Measurements from ENCODE around the gene A2M.
"Not testable (repeated sequence)": the region's sequence is repeated elsewhere in the genome, so short reads cannot be mapped to it uniquely, and the experiment has no call there.

A2M gene

DNA sequence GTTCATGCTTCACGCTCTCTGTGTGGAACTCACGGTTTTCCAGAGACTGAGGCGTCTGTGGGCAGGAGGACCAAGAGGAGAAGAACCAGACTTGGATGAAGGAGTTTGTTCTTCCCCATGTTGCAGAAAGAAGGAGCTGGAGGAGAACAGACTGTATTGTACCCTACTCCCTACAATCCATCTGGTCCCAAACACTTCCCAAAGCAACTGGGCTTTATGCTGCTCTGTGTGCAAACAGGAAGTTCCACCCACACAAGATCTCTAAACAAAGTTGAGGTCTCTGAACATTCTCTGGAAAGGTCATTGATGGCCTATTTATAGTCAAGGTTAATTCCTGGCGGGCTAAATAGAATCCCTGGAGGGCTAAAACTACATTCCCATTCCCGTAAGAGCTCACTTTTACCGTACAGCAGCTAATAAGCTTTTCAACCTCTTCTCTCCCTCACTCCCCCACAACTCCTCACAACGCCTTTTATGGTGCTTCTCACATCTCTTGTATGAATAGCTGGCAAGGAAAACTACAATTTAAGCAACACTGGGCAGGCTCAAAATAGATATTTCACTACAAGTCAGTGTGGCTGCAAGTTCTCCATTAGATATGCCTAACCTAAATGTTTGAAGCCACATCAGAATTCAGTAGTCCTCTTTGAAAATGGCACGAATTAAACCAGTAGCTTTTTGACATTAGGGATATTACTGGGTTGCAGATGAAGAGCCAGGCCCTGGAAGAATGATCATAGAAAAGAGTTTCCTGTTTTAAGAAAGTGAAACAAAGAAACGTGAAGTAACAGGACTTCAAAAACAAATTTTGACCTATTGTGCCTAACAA is at the start of gene A2M:
Gene A2M (minus strand): TSS at position 189 of the 829 bp plus-strand sequence. CDS start 70 bp downstream, at position 119.
- DNase-seq (ENCODE audit: low spot score) (no peak), FAIRE-seq (no peak)

GRCh38 chr12:9163392-9163791 is 47.7 kb upstream of the A2M start:
- no peak for DNase-seq (ENCODE audit: low spot score)
- no peak for FAIRE-seq

DNA sequence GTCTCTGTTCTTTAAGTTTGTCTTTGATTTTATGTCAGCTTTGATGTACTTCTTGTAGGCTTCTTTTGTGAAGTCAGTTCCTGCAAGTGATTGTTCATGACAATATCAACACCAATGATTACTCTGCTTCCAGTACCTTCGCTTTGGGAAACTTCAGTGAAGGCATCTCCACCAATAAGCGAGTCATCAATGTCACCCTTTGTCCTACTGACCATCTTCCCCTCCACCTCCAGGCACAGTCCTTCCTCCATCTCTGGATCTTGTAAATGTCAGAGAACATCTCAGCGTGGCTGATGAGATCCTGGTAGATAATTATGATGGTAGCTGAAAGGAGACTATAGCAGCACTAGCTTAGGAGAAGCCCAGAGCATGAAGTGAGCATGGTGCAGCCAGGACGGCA is 40.4 kb upstream of the A2M start:
- FAIRE-seq (no peak), DNase-seq (ENCODE audit: low spot score) (no peak)

DNA sequence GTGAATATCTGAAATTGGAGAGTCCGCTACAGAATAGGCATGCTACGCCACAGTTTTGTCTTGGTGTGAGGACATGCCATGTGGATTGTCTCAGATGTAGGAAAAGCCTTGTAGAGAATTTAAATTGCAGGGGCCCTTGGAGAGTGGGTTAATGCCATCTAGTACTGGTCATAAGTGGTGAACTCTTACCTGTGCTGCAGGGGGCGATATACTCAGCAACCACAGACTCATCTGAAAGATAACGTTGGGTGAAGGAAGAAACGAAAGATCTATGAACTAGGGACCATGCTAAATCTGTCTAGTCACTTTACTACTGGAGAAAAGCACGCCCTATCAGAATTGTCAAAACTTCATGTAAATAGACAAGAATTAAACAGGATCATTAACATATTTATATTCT is 33.7 kb upstream of the A2M start:
- DNase-seq (ENCODE audit: low spot score): no peak
- FAIRE-seq: no peak

DNA sequence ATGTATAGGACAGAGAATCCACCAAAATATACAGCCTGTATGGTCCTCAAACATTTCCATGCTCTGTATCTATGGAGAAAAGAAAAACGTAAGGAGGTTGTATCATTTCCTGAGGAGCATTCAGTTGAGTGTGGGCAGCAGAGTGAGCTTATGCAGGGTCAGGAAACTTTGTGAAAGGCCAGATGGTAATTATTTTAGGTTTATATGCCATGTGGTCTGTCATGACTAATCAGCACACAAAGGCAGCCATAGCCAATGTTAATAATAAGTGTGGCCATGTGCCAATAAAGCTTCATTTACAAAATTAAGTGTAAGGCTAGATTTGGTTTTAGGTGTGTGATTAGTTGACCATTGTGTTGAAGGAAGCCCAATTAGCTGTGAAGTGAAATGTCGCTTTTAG is 33.2 kb upstream of the A2M start:
- DNase-seq (ENCODE audit: low spot score): no peak
- no peak for FAIRE-seq

DNA sequence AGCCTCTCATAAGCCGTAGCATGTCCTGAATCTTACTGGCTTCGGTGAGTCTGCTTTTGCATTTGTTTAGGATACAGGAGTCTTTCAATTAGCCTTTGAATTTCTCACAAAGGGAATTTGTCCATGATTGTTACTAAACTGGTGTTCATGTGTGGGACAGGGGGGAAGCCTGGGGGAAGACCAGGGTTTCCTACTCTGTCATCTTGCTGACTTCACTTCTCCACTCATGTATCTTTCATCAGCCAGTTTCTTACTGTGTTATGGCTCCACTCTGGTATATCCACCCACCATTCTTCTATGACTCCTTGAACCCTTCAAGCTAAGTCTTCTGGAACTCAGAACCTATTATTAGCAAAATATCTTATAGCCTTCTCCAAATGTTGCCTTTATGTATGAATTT is 31.7 kb upstream of the A2M start:
- DNase-seq (ENCODE audit: low spot score) (no peak), FAIRE-seq (no peak)

DNA sequence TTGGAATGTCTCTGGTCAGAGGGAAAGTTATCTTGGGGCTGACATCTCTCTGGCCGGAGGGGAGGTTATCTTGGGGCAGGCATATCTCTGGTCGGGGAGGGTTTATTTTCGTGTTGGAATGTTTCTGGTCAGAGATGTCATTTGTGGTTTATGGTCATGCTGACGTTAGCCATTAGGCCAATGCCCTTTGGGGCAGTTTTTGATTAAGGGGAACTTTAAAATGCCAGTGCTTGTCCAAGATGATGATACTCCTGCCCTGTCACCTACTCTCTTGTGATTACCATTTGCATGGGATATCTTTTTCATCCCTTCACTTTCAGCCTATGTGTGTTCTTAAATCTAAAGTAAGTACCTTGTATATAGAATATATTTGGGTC is 29.0 kb upstream of the A2M start:
- FAIRE-seq (no peak), DNase-seq (ENCODE audit: low spot score) (no peak)

GRCh38 chr12:9143929-9144729 is 28.4 kb upstream of the A2M start:
- DNase-seq (ENCODE audit: low spot score) (no peak), FAIRE-seq (no peak)

DNA sequence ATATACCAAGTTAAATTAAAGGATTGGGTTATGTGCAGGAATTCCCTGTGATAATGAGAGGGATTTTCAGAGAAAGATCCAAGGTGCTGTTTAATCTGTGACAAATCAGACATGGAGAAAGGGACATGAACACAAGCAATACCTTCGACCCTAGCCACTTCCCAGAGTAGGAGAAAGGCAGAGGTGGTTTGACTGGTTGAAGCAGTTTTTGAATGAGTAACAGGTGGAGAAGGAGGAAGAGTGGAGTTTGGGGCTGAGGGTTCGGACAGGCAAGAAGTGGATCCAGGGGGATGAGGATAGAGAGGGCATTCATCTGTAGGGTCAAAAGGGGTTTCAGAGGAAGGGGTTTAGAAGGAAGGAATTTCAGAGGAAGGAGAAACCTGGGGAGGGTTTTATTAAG is 27.4 kb upstream of the A2M start:
- DNase-seq (ENCODE audit: low spot score) (no peak), FAIRE-seq (no peak)

DNA sequence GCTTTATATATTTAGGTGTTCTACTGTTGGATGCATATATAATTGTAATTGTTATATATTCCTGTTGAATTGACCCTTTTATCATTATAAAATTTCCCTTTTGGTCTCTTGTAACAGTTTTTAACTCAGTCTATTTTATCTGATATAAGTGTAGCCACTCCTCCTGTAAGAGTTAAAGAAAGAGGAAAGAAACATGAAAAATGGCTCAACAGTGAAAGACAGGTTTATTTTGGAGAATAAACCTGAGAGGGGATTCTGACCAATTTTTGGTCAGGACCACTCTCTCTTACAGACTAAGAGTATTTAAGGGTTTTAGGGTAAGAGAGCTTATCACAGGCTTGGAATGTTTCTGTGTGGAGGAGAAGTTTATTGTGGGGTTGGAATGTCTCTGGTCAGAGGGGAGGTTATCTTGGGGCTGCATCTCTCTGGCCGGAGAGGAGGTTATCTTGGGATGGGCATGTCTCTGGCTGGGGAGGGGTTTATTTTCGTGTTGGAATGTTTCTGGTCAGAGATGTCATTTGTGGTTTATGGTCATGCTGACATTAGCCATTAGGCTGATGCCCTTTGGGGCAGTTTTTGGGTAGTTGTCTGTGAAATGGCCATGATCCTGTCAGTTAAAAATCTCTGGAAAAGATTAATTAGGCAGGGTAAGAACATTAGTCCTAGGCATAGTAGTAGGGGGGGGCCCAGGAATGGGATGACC is 24.0 kb upstream of the A2M start:
- FAIRE-seq; DNase-seq (ENCODE audit: low spot score): not testable (repeated sequence)

- FAIRE-seq: no peak
Observed at GRCh38 chr12:9135903-9136310, 20.2 kb upstream of the A2M start.

DNA sequence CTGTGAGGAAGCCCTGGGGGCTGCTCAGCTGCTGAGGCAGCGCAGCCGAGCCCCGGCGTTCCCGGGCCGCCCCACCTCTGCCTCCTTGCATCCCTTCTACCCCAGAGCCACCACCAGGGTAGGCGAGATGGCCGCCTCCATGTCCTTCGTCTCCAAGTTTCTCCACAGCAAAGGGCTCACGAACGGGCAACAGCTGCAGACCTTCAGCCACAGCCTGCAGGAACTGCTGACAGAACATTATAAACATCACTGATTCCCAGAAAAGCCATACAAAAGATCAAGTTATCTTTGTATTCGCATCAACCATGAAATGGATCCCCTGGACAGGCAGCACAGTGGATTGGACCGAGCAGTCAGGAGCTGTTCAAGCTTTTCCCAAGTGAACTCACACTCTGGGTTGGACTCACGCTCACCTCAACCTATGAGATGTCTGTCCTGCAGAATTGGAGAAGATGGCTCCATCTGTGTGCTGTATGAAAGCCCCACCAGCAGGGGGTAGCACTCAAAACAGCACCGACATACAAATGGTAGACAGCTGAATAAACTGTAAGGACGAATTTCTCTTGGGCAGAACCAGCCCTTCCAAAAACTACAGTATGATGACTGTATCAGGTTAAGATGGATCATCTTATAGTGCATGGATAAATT is 19.4 kb upstream of the A2M start:
- FAIRE-seq: no peak
- no peak for DNase-seq (ENCODE audit: low spot score)

More at GRCh38 chr12:9135903-9136310, 20.2 kb upstream of the A2M start:
- no peak for DNase-seq (ENCODE audit: low spot score)

- FAIRE-seq (no peak), DNase-seq (ENCODE audit: low spot score) (no peak)
Observed at GRCh38 chr12:9133216-9133916, 17.6 kb upstream of the A2M start.

DNA sequence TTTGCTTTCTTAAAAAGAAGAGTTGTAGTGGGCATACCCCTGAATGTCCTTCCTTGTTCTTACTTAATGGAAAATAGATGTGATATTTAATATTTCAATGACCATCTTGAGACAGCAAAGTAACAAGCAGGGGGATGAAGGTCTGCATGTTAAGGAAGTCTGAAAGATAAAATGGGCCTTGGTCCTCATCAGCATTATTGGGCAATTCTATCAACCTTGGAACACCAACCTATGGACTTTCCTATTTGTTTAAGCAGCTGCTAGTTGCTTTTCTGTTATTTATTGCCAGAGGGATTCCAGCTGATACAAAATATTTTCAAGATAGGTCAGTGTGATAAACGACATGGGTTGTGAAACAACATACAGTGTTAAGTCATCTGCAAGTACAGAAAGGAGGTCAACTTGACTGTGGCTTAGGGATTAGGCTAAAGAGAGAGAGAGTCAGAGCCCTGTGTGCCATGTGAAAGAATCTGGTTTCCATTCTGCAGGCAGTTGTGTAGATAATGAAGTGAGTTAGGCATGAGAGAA is 16.4 kb upstream of the A2M start:
- FAIRE-seq (no peak), DNase-seq (ENCODE audit: low spot score) (no peak)

- DNase-seq (ENCODE audit: low spot score) (no peak), FAIRE-seq (no peak)
Observed at GRCh38 chr12:9130244-9130643, 14.5 kb upstream of the A2M start.

GRCh38 chr12:9127936-9128663 is 12.4 kb upstream of the A2M start:
- no peak for DNase-seq (ENCODE audit: low spot score)
- no peak for FAIRE-seq

- FAIRE-seq (no peak), DNase-seq (ENCODE audit: low spot score) (no peak)
Observed at GRCh38 chr12:9127484-9127883, 11.8 kb upstream of the A2M start.

- DNase-seq (ENCODE audit: low spot score) (no peak), FAIRE-seq (no peak)
Observed at GRCh38 chr12:9124383-9125031, 8.8 kb upstream of the A2M start.

DNA sequence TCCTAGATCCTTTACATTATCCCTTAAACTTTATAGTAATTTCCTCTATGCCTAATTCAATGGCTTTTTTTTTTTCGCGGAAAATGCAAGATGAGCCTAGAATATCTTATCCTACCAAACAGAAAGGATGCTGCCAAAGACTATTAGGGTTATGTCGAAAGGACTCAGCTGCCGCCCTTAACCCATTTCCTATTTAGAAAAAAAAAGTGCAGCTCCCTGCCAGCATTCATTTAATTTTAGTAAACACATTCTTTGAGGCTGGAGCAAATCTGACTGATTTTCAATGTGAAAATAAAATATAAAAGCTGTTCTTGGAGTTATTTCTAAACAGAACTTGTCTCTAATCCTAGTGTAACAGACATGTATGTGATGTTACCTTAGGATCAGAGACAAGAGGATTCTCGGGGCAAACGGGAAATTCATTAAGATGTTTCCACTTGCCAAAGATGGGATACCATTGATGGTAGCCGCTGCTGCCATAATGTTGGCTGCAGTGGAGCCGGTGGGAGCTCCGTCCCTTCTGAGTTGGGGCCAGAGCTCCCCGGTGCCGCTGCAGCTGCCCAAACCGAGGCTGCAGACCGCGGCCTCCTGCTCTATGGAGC is 8.2 kb upstream of the A2M start:
- FAIRE-seq (no peak), DNase-seq (ENCODE audit: low spot score) (no peak)

Measured in RCC 7860 (cell line).